Suprapubic skin (tissue), 4 donors: ENCODE measurements around the gene ODAD3.

Source experiments
- CTCF ChIP-seq, 2 donors: fragments of 200-600 bp in 1 of 2; fragments of 450-650 bp in 1 of 2; sonication (generic) in 1 of 2; IDR thresholded peaks; one replicate each; pipeline ENCODE4 v1.5.1; 2016 to 2019; ENCODE audit warnings: antibody characterized with exemption in 2 of 2, mild to moderate bottlenecking in 1 of 2, moderate library complexity in 1 of 2
- EP300 ChIP-seq: sonication (generic); formaldehyde crosslinking; IDR thresholded peaks from one replicate; pipeline ENCODE4 v1.6.1; 2017; ENCODE audit warnings: antibody characterized with exemption
- POLR2A ChIP-seq, 2 donors: fragments of 450-650 bp; IDR thresholded peaks; one replicate each; pipeline ENCODE4 v1.6.1; 2017; ENCODE audit warnings: antibody characterized with exemption in 2 of 2, mild to moderate bottlenecking in 2 of 2, moderate library complexity in 2 of 2
- POLR2AphosphoS5 ChIP-seq, 3 donors: sonication (generic); formaldehyde crosslinking; IDR thresholded peaks; one replicate each; pipeline ENCODE4 v1.6.1; 2017; ENCODE audit warnings: antibody characterized with exemption in 3 of 3

- TF ChIP-seq CTCF (IDR thresholded peaks at IDR 0.05), result no peak
- no peak for TF ChIP-seq POLR2A (IDR thresholded peaks at IDR 0.05)
- no peak for TF ChIP-seq EP300
- no peak for TF ChIP-seq POLR2AphosphoS5 (IDR thresholded peaks at IDR 0.05)
Measured at GRCh38 chr19:11383706-11384048, 51.2 kb downstream of the ODAD3 start.
